ENCODE measurements around the gene ZBTB16. TPM values are rescaled to one million over a fixed set of nuclear protein-coding genes. Genes with fewer than 3 reads are reported as not detected.

ZBTB16 gene
- total RNA-seq, 1 donor from 2014 or later = 3.7 TPM

DNA sequence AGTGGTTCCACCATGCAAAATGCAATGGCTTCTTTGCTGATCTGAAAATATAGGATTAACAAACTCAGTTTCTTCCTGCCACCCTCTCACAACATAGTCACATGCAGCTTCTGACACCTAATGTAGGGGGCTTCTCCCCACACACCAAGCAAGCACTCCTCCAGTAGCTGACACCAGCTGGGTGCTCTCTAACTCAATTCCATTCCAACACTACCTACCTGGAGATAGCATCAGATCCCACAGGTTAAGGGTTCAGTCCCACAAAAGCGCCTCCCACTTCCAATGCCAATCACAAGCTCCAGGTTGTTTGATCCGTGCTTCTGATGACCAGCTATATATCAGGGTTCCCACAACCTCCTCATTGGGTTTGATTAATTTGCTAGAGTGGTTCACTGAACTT lies 204.9 kb downstream of the ZBTB16 start:
- no peak for FAIRE-seq
- DNase-seq (ENCODE audit: low spot score in 2 of 2) = no peak

DNA sequence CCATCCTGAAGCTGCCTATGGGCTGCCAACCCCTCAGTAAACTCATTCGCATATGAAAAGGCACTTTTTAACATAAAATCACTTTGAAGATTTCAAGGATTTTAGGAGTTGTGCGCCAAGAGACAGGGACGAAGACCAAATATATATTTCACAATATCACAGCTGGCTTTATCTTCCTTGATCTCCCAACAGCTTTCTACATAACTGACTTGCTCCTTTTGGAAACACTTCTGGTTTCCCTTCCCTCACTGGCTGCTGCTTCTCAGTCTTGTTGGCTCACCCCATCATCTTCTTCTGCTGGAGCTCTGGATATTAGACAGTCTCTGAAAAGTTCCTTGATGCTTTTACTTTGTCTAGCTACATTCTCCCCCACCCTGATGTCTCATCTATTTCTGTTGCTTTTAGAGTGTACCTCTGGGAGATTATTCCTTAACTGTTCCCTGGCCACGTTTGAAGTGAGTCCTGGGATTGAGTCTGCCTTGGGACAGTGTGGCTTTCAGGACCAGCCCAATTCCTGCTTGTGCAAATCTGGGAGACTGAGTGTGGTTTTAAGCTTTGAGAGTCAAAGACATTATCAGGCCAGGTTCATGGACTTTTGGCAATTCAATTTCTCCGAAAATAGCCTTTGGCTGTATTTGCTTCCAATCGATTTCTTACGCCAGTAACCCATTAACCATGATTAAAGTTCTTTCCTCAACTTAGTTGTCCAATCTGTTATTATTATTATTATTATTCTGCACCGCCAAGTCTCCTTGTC lies 205.8 kb downstream of the ZBTB16 start:
- FAIRE-seq (no peak), DNase-seq (ENCODE audit: low spot score in 2 of 2) (no peak)

DNA sequence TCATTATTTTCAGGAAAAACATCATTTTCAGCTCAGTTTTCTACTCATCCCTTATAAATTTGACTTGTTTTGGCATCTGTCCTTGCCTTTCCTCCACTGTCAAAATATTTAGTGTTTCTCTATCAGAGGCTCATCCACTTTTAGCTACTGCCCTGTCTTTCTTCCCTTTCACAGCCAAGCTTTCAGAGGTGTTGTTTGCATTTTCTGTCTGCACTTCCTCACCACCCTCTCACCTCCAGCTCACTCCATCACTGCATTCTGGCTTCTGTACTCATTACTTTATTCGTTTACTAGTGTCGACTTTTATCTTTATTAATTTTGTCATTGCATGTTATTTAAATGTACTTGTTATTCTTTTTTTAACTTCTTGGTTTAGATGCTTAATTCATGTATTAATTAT lies 210.0 kb downstream of the ZBTB16 start:
- FAIRE-seq = no peak
- DNase-seq (ENCODE audit: low spot score in 2 of 2) = no peak

DNA sequence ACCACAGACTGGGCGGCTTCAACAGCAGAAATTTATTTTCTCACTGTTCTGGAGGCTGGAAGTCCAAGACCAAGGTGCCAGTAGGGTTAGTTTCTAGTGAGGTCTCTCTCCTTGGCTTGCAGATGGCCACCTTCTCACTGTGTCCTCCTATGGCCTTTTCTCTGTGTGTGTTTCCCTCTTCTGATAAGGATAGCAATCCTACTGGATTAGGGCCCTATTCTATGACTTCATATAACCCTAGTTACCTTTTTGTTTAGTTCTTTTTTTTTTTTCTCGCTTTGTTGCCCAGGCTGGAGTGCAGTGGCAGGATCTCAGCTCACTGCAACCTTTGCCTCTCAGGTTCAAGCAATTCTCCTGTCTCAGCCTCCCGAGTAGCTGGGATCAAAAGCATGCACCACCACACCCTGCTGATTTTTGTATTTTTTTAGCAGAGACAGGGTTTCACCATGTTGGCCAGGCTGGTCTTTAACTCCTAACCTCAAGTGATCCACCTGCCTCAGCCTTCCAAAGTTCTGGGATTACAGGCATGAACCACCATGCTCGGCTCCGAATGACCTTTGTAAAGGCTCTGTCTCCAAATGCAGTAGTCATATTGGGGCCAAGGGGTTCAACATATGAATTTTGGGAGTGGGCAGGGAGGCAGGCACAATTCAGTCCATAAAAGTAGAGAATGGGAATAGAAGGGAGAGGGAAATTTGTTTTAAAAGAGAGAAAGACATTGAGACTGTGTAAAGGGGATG lies 211.2 kb downstream of the ZBTB16 start:
- no peak for DNase-seq (ENCODE audit: low spot score in 2 of 2)
- no peak for FAIRE-seq

DNA sequence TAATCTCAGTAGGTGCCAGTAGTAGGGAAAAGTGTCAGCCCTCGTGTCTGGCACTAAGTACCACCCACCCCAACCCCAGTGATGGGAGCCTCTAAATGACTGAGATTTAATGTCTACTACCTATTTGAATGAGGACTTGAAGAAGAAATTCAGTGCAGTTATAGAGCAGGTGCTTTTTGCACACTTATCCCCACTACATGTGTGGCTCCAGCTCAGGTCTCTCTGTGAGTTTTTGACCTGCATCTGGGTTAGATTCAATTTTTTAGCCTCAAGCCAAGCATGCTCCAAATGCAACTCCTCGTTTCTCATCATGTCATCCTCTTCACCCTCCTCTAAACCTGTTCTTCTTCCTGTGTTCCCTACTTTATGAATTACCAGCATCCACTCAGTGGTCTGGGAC lies 211.8 kb downstream of the ZBTB16 start:
- FAIRE-seq (no peak), DNase-seq (ENCODE audit: low spot score in 2 of 2) (no peak)

DNA sequence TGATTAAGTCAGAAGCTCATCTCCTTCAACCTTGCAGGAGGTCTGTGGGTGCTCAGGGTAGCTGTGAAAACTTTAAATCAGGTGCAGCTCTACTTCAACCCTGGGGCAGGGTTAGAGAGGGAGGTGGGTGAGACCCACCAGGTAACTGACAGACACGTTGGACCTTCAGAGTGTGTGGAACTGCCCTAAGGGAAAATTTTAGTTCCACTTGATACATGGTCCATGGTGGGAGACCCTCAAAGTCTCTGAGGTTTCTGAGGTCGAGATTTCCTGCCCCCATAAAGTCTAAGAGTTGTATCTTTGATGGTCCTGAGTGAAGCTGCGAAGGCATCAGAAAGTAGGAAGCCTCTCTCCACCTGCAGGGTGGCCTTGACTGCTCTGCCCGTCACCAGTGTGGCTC lies 212.8 kb downstream of the ZBTB16 start:
- DNase-seq (ENCODE audit: low spot score in 2 of 2) = no peak
- FAIRE-seq = no peak

DNA sequence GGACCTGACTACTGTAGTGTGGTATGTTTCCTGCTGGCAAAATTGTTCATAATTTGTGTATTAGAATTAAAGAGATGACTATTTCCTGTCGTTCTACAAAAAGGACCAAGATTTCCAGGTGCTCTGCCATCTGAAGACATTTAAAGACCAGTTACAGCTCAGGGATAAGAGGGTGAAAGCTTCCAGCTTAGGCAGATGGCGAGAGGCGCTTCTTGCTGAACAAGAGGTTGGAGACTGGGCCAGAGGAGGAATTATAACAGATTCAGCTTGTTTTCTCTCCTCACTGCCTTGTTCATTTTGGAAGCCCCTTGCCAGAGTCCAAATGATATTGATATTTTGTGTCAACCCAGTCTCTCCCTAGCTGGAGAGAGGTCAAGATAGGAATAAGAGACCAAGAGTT lies 213.6 kb downstream of the ZBTB16 start:
- DNase-seq (ENCODE audit: low spot score in 2 of 2) = no peak
- no peak for FAIRE-seq

DNA sequence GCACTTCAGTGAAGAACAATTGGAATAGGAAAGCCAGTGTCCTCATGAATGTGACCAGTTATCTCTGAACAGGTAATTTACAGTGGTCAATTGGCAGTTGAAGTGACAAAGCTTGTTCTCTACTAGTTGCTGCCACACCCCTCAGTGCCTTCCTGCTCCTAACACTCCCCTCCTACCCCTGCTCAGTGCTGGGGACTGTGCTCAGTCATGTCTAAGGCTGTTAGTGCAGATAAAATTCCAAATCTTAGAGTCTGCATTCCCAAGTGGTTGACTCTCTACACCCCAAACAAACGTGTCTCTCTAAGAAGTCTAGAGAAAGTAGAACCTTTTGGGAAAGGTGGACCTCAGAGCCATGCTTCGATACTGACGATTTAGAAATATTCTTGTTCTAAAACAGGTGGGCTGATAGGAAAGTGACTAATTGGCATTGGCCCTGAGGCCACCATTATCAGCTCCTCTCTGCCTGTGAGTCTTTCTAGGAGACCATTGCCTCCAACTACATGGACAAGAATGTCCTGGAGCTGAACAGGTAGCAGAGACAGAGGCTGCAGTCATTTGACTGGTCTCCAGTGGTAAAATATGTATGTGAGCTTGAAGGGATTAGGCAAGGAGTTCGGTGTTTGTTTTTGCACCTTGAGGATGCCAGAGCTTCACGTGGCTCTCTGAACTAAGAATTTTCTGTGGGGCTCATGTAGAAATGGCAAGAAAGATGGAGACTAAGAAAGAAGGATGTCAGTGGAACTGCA lies 214.6 kb downstream of the ZBTB16 start:
- no peak for FAIRE-seq
- no peak for DNase-seq (ENCODE audit: low spot score in 2 of 2)

DNA sequence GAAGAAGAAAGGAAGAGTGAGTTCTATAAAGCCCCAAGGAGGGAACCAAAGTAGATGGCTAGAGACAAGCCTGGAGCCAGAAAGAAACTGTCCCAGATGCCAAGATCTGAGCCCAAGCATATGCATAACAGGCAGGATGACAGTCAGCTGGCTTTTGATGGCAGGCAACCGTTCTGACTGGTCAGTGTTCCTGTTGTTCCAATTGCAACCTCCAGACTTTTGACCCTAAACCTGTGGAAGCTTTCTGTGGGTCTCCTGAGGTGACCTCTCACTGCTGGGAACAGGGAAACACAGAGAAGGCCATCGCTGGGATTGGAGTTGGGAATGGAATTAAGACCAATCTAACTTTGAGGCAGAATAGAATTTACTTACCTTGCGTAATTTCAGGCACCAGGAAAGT lies 215.1 kb downstream of the ZBTB16 start:
- no peak for FAIRE-seq
- DNase-seq (ENCODE audit: low spot score in 2 of 2) = no peak

DNA sequence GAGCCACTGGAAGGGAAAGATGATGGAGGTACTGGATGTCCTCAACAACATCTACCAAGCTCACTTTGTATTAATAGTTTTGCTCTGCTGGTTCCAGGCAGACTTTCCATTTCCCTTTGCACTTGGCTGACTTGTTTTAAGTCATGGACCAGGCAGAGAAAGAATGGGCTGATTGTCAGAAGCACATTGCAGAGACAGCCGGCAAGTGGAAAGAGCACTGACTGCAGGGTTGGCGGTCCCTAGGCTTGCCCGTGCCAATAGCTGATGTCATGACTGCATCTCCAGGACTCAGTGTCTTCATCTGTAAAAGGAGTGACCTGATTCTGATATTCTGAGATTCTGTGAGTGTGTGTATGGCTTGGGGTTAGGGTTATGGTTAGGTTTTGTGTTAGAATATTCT lies 215.8 kb downstream of the ZBTB16 start:
- no peak for FAIRE-seq
- DNase-seq (ENCODE audit: low spot score in 2 of 2) = no peak

DNA sequence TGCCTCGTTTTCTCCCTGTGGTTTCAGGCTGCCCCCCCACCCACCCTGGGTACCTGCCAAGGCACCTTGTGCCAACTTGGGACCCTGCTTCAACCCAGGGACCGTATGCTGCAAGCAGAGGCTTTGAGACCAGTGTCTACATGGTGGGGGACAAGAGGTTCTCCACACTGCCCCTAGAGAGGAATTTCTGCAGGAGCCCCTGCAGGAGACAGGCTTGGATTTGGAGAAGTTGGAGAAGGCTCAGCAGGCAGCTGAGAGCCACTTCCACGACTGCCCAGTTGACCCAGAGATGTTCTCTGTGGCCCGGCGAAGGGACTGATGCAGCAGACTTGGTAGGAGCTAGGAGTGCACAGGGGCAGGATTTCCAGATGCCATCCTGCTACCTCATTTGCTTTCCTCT lies 216.6 kb downstream of the ZBTB16 start:
- DNase-seq (ENCODE audit: low spot score in 2 of 2) (no peak), FAIRE-seq (no peak)

DNA sequence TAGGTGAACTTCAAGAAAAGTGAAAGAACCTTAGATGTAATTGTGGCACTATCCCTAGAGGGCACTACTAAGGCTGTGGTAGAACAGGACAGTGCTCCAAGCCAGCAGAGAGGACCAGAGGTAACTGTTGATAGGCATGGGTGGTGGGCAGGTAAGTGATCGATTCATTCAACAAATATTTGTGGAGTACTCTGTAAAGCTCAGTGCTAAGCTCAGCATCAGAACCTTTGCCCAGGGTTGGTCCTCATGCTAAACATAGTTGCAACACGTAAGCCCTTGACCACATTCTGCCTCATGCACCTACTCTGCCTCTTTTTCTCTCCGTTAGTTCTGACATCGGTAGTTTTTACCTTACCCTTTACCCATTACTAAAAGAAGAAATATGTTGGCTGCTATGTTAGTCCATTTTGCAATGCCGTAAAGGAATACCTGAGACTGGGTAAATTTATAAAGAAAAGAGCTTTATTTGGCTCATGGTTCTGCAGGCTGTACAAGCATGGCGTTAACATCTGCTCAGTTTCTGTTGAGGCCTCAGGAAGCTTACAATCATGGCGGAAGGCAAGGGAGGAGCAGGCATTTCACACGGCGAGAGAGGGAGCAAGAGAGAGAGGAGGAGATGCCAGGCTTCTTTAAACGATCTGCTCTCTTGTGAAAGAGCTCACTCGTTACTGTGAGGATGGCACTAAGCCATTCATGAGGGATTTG lies 218.3 kb downstream of the ZBTB16 start:
- no peak for DNase-seq (ENCODE audit: low spot score in 2 of 2)
- FAIRE-seq = no peak

DNA sequence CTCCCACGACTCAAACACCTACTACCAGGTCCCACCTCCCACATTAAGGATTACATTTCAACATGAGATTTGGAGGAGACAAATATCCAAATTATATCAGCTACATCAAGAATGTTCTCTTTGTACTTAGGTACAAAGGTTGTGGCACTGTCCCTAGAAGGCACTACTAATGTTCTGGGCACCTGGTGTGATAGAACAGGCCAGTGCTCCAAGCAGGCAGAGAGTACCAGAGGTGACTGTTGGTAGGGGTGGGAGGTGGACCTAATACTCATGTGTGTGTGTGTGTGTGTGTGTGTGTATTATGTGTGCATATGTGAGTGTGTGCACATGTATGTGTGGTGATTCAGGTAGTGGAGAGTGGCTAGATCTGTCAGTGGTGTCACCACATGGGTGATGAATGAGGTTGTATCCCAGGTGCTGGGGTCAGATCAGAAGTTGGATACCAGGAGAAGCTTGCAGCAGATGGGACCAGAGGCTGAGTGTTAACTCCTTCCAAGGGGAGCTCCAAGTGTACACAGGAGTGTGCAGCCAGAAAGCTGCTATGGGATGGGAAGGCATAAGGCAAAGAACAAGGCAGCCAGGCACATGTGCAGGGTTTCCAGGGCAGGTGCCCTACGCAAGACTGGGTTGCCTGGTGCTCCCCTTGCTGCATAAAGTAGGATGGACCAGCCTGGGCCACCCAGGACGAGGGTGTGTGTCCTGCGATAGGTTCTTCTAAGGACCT lies 219.0 kb downstream of the ZBTB16 start:
- DNase-seq (ENCODE audit: low spot score in 2 of 2) (no peak), FAIRE-seq (no peak)

DNA sequence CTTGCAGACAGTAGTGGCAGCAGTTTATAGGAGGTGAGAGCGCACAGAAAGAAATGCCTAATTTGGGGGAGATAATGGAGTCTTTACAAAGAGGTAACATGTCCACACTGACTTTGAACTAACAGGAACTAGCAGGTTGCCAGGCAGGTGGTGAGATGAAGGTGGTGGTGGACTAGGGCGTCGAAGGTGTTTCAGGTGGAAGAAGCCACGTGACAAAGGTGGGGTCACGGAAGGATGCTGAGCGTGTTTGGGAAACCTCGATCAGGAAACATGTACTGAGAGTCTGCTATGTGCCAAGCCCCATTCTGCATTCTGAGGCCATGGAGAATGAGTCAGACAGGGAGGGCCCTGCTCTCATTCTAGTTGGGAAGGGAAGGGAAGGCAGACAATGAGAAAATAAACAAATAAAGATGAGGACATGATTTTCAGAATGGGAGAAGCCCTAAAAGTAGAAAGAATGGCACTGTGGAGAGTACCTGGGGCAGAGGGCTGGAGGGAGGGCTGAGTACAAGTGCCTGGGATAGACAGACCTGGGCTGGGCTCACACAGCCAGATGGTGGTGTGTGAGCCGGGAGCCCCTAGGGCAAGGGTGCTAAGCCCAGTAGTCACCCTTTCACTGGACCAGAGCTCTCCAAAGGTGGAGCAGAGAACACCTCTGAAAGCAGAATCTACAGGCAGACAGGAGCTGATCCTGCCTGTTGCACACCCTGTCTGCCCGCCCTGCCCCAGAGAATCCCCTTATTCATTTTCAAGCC lies 220.5 kb downstream of the ZBTB16 start:
- no peak for FAIRE-seq
- no peak for DNase-seq (ENCODE audit: low spot score in 2 of 2)

DNA sequence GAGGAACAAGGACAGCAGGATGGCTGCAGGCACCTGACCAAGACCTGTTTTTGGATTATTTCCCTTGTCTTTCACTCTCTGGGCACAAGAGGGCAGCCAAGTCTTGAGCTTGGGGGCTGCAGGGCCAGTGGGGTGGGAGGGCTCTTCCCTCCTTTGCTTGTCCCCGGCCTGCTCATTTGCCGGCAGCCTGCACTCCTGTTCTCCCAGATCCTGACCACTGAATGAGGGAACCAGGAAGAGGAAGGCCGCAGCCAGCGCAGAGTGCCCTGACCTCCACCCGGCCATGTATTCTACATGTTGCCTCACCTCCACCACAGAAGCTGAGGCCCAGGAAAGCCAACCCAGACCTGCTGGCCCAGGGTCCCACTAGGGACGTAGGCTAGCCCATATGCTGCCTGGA lies 221.2 kb downstream of the ZBTB16 start:
- DNase-seq (ENCODE audit: low spot score in 2 of 2) (peak in 1 of 2 donors; percentile 43), FAIRE-seq (no peak)

DNA sequence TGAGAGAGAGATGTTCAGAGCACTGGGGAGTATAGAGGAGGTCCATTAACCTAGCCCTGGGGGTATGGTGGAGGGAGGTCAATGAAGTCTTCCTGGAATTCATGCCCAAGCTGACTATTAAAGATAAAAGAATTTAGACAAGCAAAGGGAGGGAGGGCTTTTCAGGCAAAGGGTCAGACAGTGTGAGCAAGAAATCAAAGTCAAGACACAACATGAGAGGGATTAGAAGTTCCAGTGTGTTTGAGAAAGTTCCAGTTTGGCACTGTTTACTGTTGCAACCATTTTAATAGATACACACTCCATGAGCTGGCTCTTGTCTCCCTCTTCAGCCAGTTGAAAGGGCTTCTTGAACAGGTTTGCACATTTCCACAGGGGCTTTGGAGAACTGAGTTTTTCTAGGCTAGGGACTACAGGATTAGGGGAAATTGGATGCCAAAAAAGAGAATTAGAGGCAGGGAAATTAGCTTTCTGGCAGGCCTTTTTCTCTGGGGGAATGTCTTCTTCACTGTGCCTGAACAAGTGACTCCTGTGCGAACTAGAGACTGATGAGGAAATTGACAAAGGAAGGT lies 222.0 kb downstream of the ZBTB16 start:
- FAIRE-seq (no peak), DNase-seq (ENCODE audit: low spot score in 2 of 2) (no peak)

DNA sequence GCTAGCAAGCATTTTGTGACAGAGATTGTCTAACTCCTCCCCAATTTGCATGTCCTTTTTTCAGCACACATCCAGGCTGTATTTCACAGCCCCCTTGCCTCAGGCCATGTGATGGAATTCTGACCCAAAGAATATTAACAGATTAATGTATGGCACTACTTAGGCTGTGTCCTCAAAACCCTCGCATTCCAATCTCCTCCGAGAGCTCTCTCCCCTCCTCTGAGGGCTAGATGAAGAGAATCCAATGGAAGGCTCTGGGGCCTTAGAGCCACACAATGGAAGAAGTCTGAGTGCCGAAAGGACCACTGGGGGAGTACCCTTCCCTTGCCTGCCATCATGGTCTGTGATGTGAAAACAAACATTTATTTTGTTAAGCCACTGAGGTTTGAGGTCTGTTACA lies 223.0 kb downstream of the ZBTB16 start:
- no peak for FAIRE-seq

DNA sequence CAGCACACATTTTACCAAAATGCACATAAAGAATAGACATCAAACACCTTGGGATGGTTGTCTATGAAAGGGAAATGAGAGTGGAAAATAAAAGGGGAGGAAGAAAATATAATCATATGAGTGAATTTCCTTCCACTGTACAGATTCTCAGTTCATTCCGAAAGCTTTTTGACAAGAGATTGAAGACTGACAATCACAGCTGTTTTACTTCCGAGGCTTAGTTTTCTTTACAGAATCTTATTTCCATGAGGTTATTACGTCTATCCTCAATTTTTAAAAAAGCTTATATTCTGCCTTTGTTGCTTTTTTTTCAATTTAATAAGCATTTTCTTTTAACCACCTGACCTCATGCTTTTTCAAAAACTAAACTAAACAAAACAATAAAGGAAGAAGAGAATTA lies 223.9 kb downstream of the ZBTB16 start:
- FAIRE-seq (no peak), DNase-seq (ENCODE audit: low spot score in 2 of 2) (no peak)

More for the DNA sequence above, 223.0 kb downstream of the ZBTB16 start:
- DNase-seq (ENCODE audit: low spot score in 2 of 2) = no peak

DNA sequence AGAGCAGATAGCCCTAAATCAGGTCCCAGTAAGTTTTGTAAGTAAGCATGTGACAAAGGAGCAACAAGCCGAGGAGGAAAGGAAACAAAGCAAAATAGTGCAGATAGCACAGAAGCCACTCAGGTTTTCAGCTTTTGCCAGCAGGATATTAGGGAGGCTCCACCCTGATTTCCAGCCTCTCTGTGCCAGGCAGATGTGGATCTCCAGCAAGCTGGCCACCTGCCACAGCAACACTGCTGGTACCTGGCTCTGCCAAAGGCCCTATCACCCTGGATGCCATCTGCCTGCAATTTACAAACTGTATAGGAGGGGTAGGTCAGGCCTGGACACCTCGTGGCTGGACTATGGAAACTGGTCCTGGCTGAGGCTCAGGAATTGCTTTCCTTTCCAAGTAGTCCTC lies 224.5 kb downstream of the ZBTB16 start:
- DNase-seq (ENCODE audit: low spot score in 2 of 2) = no peak

More for the DNA sequence above, 224.5 kb downstream of the ZBTB16 start:
- no peak for FAIRE-seq

Data from frontal cortex (tissue), 4 donors.